ENCODE results near the gene TMEM18.
"Not testable (repeated sequence)": the region's sequence is repeated elsewhere in the genome, so short reads cannot be mapped to it uniquely, and the experiment has no call there.

TMEM18 gene

DNA sequence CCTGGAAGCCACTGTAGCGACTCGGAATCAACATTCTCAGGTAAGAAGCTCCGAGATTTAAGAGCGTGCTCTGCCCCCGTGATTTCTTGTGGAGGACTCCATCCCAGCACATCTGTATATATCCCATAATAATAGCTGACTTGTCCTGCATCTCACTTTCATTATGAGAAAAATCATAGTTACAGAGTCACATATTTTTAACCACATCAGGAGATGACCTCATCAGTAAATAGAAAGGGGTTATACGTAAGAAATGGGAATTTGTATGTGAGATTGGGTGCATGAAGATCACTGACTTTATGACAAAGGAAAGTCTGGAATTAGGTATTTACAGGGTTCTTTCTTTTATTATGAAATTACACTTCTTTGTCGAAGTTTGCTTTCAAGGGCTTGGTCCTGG, 16.4 kb upstream of the TMEM18 start:
- DNase-seq: no peak

- no peak for DNase-seq
Measured at GRCh38 chr2:692767-693166, 15.6 kb upstream of the TMEM18 start.

GRCh38 chr2:691821-692761, 14.9 kb upstream of the TMEM18 start:
- no peak for DNase-seq

DNA sequence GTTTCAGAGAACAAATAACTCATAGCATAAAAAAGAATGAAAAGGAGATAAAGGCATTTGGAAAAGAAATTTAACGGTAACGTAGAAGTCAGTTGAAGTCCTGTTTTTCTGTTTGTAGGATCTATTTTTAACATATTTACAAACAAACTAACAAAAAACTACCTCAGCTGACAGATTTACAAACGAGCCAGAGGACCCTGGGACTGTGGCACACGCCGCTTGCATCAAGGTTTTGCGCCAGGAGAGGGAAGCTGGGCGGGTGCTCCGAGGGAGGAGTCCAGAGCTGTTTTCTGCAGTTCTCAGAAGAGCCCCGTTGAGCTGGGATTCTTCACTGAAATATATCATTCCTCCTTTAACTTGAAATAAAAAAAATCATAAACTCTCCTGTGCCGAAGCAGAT, 13.6 kb upstream of the TMEM18 start:
- no peak for DNase-seq

DNA sequence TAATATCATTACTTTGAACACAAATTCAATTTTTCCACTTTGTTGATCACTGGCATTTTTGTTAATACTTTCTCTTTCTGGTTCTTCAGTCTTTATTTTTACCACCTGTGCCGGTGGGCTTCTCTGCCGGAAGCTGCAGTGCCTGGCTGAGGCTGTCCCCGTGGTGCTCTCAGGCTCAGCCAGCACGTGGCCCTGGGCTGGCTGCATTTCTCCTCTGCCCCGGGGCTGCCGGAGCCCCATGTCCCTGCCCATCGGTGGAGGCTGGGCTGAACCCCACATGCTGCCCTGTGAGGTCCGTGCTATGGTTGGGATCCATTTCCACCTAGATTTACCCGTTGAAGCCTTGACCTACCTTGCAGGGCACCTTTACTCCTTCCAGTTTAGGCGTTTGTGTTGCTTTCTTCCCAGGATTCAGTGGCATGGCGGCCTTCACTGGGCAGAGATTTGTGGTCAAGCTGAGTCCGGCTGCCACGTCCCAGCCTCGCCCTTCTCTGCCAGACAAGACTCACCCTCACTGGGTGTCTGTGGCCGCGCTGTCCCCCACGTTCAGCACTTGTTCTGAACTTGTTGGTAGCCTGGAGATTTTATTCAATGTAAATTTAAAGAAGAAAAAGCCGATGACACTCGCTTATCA, 12.8 kb upstream of the TMEM18 start:
- no peak for DNase-seq

DNA sequence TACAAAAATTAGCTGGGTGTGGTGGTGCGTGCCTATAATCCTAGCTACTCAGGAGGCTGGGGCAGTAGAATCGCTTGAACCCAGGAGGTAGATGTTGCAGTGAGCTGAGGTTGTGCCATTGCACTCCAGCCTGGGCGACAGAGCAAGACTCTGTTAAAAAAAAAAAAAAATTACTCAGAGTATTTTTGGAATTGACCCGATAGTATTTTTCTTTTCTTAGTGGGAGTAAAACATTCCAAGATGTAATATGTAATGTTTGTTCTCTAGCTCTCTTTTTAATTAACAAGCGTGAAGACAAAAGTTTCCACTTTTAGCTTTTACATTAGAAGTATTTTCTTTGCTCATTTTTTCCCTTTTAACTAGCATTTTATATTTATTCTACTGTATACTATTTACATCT, 12.0 kb upstream of the TMEM18 start:
- DNase-seq: no peak

GRCh38 chr2:688504-689076, 11.4 kb upstream of the TMEM18 start:
- no peak for DNase-seq

DNA sequence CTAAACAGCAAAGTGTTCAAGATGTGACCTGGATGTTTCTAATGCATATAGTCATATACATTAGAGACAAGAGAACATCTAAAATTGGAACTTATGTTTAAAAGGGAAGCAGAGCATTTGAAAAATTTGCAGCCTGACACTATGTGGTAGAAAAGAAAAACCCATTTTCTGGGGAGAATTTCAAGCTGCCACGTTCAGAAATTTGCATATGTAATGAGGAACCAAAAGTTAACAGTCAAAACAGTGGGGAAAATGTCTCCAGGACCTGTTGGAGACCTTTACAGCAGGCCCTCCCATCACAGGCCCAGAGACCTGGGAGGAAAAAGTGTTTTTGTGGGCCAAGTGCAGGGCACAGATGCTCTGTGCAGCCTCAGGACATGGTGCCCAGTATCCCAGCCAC, 8.2 kb upstream of the TMEM18 start:
- no peak for DNase-seq

- DNase-seq: not testable (repeated sequence)
Measured at GRCh38 chr2:684913-685312, 7.7 kb upstream of the TMEM18 start.

DNA sequence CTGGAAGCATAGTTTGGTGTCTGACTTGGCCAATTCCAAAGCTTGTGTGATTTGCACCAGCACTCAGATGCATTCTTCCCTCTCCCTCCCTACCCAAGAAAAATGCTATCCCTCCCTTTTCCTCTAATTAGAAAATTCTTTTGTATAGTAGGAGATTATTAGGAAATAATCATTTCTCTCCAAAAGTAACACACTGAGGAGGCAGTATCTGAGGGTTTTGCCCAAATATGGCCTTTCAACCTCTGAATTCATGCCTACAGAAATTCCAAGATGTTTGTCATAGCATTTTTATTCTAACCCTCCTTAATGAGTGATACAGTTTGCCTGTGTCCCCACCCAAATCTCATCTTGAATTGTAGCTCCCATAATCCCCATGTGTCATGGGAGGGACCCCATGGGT, 5.0 kb upstream of the TMEM18 start:
- no peak for DNase-seq

GRCh38 chr2:681312-681711, 4.1 kb upstream of the TMEM18 start:
- peak in 1 of 14 donors; percentile 58 for DNase-seq

DNA sequence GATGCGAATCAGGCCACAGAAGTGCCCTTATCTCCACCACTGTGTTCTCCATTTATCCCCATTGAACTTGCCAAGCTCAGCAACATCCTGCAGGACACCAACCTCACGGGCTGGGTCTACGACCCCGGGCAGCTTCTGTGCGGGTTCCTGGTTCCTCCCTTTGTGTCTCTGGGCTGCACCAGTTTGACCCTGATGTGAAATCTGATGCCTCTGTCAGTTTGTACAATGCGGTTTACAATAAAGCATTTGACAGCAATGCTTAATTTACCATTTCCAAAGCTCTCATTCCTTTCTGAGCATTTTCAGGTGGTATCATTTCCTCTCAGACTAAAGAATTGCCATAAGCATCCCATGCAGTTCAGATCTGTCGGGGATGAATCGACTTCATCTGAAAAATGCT, 3.3 kb upstream of the TMEM18 start:
- DNase-seq: no peak

DNA sequence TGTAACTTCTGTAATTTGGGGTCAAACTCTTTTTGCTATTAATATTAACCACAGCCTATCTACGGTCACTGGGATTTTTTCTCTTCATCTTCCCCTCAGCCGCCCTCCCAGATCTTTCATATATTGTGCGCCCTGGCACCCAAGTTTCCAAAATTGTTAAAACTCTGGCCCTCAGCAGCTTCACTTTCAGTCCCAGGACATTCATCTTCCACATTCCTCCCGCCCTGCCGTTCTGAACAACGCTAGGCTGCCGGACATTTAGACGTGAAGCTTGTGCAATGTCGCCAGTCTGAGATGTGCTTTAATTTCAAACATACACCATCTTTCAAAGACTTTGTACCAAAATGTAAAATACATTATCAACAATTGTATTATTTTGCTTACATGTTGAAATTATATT, 1.8 kb upstream of the TMEM18 start:
- no peak for DNase-seq

DNA sequence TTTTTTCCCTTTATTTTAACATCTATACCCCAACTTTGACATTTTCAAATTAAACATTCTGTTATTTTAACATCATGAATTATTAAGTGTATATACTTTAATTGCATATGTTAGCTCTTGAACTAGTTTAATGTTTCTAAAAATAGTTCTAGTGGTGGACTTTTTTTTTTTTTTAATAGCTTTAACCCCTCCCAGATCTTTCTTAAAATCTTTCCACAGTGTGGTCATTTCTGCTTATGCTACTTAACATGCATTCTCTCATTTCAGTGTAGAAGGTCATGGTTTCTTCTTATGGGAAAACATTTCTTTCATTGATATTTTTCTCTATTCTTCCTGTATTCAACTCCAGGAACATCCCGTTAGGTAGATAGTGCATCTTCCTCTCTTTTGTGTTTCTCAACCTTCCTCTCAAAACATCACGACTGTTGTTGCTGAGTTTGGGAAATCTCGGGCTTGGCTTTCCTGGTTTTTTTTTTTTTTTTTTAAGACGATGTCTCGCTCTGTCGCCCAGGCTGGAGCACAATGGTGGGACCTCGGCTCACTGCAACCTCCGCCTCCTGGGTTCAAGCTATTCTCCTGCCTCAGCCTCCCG, 849 bp upstream of the TMEM18 start:
- DNase-seq: no peak

- DNase-seq: peak in 11 of 14 donors; percentile 96 to 100 (median 99)
Measured at GRCh38 chr2:676647-677055, 555 bp downstream of the TMEM18 start.

DNA sequence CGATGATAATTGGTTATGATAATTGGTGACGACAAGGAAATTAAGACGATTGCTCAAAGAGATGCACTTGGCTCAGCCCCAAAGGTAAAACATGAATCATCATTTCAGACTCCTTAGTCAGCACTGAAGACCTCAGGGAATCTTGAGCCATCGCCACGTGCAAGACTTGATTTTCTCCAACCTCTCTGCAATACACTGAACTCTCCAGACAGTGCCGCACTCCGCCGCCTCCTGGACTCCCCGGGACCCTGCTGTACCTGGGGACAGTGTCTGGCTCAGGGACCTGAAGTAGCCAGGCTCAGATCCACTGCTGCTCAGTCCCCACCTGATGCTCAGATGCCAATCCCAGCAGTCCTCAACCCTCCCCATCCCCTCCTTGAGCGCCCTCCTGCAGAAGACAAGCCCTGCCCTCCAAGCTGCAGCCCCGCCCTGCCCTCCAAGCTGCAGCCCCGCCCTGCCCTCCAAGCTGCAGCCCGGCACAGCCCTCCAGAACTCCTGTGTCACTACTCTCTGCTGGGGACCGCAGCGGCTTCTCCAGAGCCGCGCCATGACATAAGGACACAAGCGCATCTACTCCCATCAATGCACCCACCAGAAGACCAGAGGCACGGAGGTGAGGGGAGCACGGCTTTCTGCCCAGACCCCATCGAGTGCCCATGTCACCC, 1.1 kb downstream of the TMEM18 start:
- peak in 6 of 14 donors; percentile 19 to 74 (median 47) for DNase-seq

- DNase-seq: no peak
Measured at GRCh38 chr2:675460-675859, 1.7 kb downstream of the TMEM18 start.

- no peak for DNase-seq
Measured at GRCh38 chr2:675051-675450, 2.2 kb downstream of the TMEM18 start.

DNA sequence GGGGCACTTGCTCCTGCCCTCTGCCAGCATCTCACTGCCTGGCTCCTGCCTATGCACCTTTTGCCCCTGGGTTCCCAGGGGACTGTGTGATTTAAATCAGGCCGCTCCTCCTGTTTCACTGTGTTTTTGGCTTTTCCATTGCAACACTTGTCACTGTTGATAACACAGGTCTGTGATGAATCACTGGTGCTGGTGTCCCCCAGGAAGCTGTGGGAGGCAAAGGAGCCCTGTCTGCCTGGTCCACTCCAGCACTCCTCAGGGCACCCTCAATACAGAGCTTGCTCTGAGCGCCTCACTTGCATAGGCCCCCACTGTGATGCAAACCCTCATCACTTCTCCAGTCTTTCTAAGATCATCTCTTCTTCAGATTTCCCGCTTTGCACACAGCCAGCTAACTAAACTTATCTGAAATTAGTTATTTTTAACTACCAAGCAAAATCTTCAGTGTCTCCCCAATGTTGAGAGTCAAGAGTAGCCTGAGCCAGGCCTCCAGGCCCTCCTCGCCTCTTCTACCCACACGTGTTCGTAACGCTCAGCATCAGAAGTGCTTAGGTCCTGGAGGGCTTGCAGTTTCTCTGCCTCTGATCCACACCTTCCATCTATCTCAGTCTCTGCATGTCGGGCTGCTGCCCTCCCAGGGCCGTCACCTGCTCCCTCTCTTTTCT, 2.8 kb downstream of the TMEM18 start:
- no peak for DNase-seq

DNA sequence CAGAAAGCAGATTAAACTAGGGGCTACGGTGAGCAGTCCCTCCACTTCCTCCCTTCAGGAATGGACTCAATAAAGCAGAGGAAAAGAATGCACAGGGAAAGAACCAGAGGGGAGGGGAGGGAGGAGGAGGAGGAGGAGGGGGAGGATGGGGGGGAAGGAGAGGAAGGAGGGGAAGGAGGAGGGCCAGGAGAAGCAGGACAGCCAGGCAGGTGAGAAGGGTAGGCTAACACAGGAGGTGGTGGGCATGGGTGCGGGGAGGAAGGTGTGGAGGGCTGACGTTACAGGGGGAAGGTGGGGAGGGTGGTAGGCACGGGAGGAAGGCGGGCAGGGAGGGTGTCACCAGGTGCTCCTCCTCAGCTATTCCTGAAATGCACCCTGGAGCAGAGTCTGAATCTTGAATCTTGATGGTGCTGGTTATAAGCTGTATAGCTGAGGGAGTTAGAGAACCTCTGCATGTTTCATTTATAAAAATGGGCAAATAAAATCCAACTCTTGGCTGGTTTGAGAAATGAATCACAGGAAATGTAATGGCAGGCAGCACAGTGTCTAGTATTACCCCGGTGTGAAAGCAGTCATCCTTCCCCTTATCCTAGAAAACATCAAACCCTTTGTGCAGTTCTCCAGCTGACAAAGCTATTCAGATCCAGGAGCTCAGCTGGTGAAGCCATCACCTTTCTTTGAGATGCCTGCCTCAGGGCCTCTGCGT, 3.4 kb downstream of the TMEM18 start:
- DNase-seq: no peak

- DNase-seq: no peak
Measured at GRCh38 chr2:673016-673415, 4.2 kb downstream of the TMEM18 start.

- no peak for DNase-seq
Measured at GRCh38 chr2:672606-672905, 4.7 kb downstream of the TMEM18 start.
